ENCODE results near the gene WFIKKN1.

WFIKKN1 gene

DNA sequence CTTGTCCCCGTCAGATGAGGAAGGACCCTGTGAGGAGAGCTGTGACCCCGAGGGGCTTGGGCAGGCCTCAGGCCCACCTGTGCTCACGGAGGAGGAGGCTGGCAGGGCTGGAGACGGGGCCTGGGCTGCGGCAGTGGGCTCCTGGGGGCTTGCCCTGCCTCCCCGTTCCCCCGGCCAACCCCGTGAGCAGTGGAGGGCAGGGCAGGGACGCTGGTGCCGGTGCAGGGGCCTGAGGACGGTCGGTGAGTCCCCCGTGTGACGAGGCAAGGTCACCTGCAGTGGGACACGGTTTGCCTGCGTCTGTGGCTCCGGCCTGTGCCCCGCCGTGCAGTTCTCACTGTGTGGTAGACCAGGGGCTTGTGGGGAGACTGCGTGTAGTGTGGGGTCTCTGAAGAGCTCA is 28.8 kb downstream of the WFIKKN1 start:
- no peak for DNase-seq (ENCODE audit: extremely low spot score)
- CTCF ChIA-PET: interaction anchor here (0.8 to 7.3 kb wide), 3 partner anchors 9 to 22 kb away, joined by 3 to 57 read pairs (median 12); partner anchors contain the start of genes RHBDL1, STUB1 and WDR90
- TF ChIP-seq, protein P1, sequence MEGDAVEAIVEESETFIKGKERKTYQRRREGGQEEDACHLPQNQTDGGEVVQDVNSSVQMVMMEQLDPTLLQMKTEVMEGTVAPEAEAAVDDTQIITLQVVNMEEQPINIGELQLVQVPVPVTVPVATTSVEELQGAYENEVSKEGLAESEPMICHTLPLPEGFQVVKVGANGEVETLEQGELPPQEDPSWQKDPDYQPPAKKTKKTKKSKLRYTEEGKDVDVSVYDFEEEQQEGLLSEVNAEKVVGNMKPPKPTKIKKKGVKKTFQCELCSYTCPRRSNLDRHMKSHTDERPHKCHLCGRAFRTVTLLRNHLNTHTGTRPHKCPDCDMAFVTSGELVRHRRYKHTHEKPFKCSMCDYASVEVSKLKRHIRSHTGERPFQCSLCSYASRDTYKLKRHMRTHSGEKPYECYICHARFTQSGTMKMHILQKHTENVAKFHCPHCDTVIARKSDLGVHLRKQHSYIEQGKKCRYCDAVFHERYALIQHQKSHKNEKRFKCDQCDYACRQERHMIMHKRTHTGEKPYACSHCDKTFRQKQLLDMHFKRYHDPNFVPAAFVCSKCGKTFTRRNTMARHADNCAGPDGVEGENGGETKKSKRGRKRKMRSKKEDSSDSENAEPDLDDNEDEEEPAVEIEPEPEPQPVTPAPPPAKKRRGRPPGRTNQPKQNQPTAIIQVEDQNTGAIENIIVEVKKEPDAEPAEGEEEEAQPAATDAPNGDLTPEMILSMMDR (IDR thresholded peaks at IDR 0.05; ENCODE audit: control extremely low read depth, extremely low read depth, low read depth, missing control alignments): no peak
- POLR2A ChIA-PET: no interaction called here

DNA sequence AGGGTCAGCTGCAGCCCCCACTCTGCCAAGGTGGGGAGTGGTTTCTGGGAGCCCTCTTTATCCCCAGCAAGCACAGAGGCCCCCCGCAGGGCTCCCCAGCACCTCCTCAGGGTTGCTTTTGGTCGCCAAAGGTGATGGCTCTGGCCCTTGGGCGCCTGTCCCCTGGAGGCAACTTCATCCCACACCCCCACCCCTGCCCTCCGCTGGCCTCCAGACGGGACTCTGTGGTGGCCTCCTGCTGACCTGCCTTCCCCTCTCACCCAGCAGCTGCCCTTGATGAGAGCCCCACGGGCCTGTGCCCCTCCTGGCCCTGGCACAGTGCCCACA is 29.3 kb downstream of the WFIKKN1 start:
- no peak for DNase-seq (ENCODE audit: extremely low spot score)
- ChIA-PET CTCF (interaction anchor here (0.8 to 7.3 kb wide), 3 partner anchors 10 to 21 kb away, joined by 3 to 57 read pairs (median 12); partner anchors contain the start of genes RHBDL1, STUB1 and WDR90), POLR2A (no interaction called here)
- TF ChIP-seq, protein P1 (IDR thresholded peaks at IDR 0.05; ENCODE audit: control extremely low read depth, extremely low read depth, low read depth, missing control alignments): no peak

DNA sequence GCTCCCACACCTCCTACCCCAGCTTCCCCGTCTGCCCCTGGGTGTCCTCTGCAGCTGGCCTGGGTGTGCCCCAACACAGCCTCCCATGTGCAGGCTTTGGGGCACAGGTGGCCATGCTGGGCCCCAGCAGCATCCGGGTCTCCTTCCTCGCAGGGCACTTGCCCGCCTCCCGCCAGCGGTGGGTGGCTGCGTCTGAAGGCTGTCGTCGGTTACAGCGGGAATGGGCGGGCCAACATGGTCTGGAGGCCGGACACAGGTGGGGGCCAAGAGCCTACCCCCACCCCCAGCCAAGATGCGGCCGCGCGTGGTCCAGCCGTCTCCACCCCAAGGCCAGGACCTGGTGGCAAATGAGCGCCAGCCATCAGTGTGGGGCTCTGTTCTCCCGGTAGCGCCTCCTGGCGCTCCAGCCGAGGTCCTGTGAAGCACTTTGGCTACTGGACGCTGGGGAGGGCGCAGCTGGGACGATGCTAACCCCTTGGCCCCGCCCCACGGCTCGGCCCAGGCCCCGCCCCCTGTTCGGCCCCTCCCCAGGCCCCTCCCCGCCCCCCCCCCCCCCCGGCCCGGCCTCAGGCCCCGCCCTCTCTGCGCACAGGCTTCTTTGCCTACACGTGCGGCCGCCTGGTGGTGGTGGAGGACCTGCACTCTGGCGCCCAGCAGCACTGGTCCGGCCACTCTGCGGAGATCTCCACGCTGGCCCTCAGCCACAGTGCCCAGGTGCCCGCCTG is 29.8 kb downstream of the WFIKKN1 start:
- DNase-seq (ENCODE audit: extremely low spot score): peak; percentile 95
- TF ChIP-seq, protein P1 (IDR thresholded peaks at IDR 0.05; ENCODE audit: control extremely low read depth, extremely low read depth, low read depth, missing control alignments): peak; percentile 54
- ChIA-PET CTCF (interaction anchor here (3.0 to 7.3 kb wide), 2 partner anchors 10 to 21 kb away, joined by 12 to 57 read pairs; partner anchors contain the start of genes STUB1 and WDR90), POLR2A (no interaction called here)

DNA sequence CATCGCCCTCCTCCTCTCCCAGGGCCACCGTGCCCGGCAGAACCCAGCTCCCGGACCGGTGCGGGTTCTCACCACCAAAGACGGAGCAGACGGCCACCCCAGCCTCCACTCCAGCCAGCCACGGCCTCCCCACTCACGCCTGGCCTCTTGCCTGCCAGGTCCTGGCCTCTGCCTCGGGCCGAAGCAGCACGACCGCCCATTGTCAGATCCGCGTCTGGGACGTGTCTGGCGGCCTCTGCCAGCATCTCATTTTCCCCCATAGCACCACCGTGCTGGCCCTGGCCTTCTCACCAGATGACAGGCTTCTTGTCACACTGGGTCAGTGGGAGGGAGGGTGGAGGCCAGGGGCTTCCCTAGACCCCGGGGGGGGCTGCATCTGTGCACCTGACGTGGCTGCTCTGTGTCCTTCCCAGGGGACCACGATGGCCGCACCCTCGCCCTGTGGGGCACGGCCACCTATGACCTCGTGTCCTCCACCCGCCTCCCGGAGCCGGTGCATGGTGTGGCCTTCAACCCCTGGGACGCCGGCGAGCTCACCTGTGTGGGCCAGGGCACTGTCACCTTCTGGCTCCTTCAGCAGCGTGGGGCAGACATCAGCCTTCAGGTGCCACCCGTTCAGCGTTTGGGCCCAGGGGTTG is 30.5 kb downstream of the WFIKKN1 start:
- TF ChIP-seq, protein P1 (IDR thresholded peaks at IDR 0.05; ENCODE audit: control extremely low read depth, extremely low read depth, low read depth, missing control alignments): no peak
- POLR2A ChIA-PET: no interaction called here
- DNase-seq (ENCODE audit: extremely low spot score): no peak
- CTCF ChIA-PET: interaction anchor here (1.0 to 7.3 kb wide), 3 partner anchors 11 to 25 kb away, joined by 3 to 57 read pairs (median 12); partner anchors contain the start of genes METTL26, STUB1 and WDR90

DNA sequence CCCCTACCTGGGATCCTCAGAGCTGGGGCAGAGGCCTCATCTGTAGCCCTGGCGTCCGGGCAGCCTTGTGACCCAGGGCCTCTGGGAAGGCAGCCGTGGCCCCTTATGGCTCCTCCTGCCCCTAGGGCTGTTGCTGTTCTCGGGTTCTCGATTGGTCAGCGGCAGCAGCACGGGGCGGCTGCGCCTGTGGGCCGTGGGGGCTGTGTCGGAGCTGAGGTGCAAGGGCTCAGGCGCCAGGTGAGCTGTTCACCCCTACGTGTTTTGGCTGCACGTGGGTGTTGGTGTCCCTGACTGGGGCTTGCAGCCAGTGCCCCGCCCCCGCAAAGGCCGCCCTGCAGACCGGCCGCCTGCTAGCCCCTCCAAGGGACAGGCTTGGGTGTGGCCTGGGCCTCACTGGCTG is 31.3 kb downstream of the WFIKKN1 start:
- CTCF ChIA-PET: interaction anchor here (1.0 to 7.3 kb wide), 3 partner anchors 12 to 26 kb away, joined by 3 to 57 read pairs (median 3); partner anchors contain the start of genes METTL26, RHBDL1 and WDR90
- TF ChIP-seq, protein P1 (IDR thresholded peaks at IDR 0.05; ENCODE audit: control extremely low read depth, extremely low read depth, low read depth, missing control alignments): no peak
- DNase-seq (ENCODE audit: extremely low spot score): no peak
- POLR2A ChIA-PET: no interaction called here

DNA sequence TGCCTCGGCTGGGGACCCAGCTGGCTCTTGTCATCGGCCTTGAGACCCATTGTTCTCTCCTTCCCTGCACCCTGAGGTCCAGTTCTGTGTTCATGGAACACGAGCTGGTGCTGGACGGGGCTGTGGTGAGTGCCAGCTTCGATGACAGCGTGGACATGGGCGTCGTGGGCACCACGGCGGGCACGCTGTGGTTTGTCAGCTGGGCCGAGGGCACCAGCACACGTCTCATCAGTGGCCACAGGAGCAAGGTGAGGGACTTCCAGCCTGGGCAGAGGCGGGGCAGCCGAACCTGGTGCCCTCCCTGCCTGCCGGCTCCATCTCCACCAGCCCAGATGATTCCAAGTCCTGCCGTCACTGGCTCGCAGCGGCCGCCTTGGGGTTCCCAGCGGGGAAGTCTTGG is 31.8 kb downstream of the WFIKKN1 start:
- TF ChIP-seq, protein P1 (IDR thresholded peaks at IDR 0.05; ENCODE audit: control extremely low read depth, extremely low read depth, low read depth, missing control alignments): no peak
- no peak for DNase-seq (ENCODE audit: extremely low spot score)
- POLR2A ChIA-PET: no interaction called here
- CTCF ChIA-PET: interaction anchor here (1.2 to 7.3 kb wide), 3 partner anchors 12 to 18 kb away, joined by 3 to 57 read pairs (median 3); partner anchors contain the start of genes RHBDL1, STUB1 and WDR90
